ENCODE data around the gene FHAD1.

DNA sequence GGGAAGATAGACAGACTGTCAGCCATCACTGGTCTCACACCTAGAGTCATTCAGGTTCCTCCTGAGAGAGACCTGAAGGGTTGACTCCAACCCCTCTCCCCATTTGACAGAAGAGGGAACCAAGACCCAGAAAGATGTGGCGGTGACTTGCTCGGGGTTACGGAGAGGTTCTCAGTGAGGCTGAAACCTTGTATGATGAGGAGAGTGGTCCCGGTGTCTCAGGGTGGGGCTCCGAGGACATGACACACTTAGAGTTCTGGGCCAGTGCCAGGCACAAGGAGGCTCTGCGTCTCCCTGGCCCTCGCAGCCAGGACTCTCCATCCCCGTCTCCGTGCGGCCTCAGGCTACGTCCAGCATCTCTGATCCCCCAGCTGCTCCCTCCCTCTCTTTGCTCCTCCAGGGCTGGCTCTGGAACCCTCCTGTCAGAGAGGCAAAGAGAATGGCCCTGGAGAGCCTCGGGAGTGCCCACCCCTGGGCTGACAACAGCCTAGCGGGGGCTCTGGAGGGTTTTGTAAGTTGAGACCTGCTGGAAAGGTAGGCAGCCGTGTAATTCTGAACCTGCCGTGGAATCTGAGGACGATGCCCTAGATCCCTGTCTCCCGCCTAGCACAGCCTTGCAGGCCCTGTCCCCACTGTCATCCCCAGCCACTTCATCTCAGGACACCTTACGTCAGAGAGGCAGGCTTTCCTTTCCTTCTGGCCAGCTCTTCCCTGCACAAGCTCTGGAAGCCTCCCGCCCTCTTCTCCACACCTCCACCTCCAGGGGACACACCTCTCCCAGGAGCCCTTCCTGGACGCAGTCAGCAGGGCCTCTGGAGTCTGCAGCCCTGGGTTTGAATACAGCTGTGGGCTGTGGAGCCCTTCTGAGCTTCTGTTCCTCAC lies 166.8 kb downstream of the FHAD1 start:
- TF ChIP-seq, protein P1, sequence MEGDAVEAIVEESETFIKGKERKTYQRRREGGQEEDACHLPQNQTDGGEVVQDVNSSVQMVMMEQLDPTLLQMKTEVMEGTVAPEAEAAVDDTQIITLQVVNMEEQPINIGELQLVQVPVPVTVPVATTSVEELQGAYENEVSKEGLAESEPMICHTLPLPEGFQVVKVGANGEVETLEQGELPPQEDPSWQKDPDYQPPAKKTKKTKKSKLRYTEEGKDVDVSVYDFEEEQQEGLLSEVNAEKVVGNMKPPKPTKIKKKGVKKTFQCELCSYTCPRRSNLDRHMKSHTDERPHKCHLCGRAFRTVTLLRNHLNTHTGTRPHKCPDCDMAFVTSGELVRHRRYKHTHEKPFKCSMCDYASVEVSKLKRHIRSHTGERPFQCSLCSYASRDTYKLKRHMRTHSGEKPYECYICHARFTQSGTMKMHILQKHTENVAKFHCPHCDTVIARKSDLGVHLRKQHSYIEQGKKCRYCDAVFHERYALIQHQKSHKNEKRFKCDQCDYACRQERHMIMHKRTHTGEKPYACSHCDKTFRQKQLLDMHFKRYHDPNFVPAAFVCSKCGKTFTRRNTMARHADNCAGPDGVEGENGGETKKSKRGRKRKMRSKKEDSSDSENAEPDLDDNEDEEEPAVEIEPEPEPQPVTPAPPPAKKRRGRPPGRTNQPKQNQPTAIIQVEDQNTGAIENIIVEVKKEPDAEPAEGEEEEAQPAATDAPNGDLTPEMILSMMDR (IDR thresholded peaks at IDR 0.05; ENCODE audit: poor library complexity), result no peak
- no peak for TF ChIP-seq EZH2 (IDR thresholded peaks at IDR 0.05; ENCODE audit: borderline replicate concordance)
- TF ChIP-seq EZH2phosphoT487 (IDR thresholded peaks at IDR 0.05; ENCODE audit: low read depth, severe bottlenecking, unreplicated experiment), result no peak

All from hepatocyte (in vitro differentiated cells).